Measurements from ENCODE around the gene MFN2. TPM values are rescaled to one million over a fixed set of nuclear protein-coding genes. Genes with fewer than 3 reads are reported as not detected.

MFN2 gene
- total and polyA plus RNA-seq, 4 donors, result 17.2 to 87.8 (median 43.2) TPM

DNA sequence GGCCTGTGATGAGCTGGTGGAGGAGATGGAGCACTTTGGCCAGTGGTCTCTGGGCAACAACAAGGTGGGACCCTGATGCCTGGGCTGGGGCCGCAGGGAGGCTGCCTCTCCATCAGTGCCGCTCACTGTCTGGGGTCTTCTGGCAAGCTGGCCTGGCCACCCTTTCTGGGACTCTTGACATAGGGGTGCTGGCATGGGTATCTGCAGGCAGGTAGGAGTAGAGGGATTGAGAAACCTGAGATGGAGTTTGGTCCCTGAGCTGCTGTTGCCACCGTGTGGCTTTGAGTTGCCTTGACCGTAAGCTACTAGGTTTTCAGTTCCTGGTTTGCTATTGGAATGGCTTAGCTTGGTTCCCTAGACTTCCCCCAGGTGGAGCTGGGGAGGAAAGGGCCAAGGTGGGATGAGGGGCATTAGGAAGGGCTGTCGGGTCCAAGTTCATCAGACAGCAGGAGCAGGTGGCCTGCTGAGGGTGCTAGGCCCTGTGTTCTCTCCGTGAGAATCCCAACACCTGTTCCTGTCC lies 13.2 kb upstream of the MFN2 start:
- H3K9me3 ChIP-seq (ENCODE audit: control insufficient read depth in 4 of 4, low read length in 3 of 4), result no peaks in the 10 kb centered on the region
- no peak overlapping the region for H3K4me3 ChIP-seq (ENCODE audit: low read depth in 1 of 3, low read length in 3 of 3)
- DNase-seq (ENCODE audit: low spot score), result no peak
- no peak overlapping the region for H3K27ac ChIP-seq (ENCODE audit: low read depth in 1 of 2, low read length in 2 of 2)
- no peaks in the 10 kb centered on the region for H3K4me1 ChIP-seq (ENCODE audit: control insufficient read depth in 4 of 4, insufficient read depth in 4 of 4, low read length in 3 of 4)
- TF ChIP-seq SP1 (IDR thresholded peaks at IDR 0.05), result peak; percentile 16
- TF ChIP-seq HNF4G (IDR thresholded peaks at IDR 0.05), result peak; percentile 55
- peak; percentile 95 to 98 for TF ChIP-seq RAD21 (IDR thresholded peaks at IDR 0.05)
- TF ChIP-seq, protein P1, sequence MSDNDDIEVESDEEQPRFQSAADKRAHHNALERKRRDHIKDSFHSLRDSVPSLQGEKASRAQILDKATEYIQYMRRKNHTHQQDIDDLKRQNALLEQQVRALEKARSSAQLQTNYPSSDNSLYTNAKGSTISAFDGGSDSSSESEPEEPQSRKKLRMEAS (IDR thresholded peaks at IDR 0.05), result no peak
- TF ChIP-seq JUND (IDR thresholded peaks at IDR 0.05), result no peak
- no peak for TF ChIP-seq FOXA1 (IDR thresholded peaks at IDR 0.05)
- TF ChIP-seq HNF4A (conservative IDR thresholded peaks at IDR 0.05), result peak; percentile 45 to 69
- TF ChIP-seq, protein P2, sequence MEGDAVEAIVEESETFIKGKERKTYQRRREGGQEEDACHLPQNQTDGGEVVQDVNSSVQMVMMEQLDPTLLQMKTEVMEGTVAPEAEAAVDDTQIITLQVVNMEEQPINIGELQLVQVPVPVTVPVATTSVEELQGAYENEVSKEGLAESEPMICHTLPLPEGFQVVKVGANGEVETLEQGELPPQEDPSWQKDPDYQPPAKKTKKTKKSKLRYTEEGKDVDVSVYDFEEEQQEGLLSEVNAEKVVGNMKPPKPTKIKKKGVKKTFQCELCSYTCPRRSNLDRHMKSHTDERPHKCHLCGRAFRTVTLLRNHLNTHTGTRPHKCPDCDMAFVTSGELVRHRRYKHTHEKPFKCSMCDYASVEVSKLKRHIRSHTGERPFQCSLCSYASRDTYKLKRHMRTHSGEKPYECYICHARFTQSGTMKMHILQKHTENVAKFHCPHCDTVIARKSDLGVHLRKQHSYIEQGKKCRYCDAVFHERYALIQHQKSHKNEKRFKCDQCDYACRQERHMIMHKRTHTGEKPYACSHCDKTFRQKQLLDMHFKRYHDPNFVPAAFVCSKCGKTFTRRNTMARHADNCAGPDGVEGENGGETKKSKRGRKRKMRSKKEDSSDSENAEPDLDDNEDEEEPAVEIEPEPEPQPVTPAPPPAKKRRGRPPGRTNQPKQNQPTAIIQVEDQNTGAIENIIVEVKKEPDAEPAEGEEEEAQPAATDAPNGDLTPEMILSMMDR (IDR thresholded peaks at IDR 0.05; ENCODE audit: low read depth, low read length, missing input control), result peak; percentile 76
- TF ChIP-seq, protein P3, sequence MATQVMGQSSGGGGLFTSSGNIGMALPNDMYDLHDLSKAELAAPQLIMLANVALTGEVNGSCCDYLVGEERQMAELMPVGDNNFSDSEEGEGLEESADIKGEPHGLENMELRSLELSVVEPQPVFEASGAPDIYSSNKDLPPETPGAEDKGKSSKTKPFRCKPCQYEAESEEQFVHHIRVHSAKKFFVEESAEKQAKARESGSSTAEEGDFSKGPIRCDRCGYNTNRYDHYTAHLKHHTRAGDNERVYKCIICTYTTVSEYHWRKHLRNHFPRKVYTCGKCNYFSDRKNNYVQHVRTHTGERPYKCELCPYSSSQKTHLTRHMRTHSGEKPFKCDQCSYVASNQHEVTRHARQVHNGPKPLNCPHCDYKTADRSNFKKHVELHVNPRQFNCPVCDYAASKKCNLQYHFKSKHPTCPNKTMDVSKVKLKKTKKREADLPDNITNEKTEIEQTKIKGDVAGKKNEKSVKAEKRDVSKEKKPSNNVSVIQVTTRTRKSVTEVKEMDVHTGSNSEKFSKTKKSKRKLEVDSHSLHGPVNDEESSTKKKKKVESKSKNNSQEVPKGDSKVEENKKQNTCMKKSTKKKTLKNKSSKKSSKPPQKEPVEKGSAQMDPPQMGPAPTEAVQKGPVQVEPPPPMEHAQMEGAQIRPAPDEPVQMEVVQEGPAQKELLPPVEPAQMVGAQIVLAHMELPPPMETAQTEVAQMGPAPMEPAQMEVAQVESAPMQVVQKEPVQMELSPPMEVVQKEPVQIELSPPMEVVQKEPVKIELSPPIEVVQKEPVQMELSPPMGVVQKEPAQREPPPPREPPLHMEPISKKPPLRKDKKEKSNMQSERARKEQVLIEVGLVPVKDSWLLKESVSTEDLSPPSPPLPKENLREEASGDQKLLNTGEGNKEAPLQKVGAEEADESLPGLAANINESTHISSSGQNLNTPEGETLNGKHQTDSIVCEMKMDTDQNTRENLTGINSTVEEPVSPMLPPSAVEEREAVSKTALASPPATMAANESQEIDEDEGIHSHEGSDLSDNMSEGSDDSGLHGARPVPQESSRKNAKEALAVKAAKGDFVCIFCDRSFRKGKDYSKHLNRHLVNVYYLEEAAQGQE (IDR thresholded peaks at IDR 0.05), result no peak
- peak in 1 of 2 donors; percentile 56 for TF ChIP-seq RXRA (IDR thresholded peaks at IDR 0.05)
- H3K9ac ChIP-seq (ENCODE audit: low read depth in 1 of 2, low read length in 2 of 2), result no peak overlapping the region
- WGBS, result 36% methylated on average over 6 of the region's 6 CpGs
- H3K27me3 ChIP-seq (ENCODE audit: control insufficient read depth in 4 of 4, insufficient read depth in 4 of 4, low read length in 3 of 4), result no peaks in the 10 kb centered on the region
- peaks cover 8 to 40% (median 24%) of the 10 kb centered on the region in 4 donors for H3K36me3 ChIP-seq (ENCODE audit: control insufficient read depth in 4 of 4, insufficient read depth in 3 of 4, low read depth in 1 of 4, low read length in 3 of 4)

DNA sequence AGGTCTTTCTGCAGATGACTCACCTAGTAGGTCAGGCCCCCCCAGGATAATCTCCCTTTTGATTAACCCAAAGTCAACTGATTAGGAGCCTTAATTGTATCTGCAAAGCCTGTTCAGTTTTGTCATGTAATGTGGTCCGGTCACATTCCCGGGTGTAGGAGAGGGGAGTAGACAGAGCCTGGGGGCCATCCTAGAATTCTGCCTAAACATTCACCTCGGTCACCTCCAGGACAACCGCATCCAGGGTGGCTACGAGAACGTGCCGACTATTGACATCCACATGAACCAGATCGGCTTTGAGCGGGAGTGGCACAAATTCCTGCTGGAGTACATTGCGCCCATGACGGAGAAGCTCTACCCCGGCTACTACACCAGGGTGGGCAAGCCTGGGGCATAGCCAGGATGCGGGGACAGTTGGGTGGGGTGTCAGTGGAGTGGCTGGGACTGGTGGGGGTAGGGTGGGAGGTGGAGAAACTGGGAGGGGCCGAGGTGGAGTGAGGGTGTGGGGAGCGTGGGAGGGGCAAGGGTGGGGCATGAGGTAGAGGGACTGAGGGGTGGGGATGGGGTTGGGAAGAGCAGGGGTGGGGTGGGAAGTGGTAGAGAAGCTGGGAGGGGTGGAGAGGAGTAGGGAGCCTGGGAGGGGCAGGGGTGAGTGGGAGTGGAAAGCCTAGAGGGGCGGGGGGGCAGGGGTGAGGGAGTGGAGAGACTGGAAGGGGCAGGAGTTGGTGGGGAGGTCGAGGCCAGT lies 9.6 kb upstream of the MFN2 start:
- Histone ChIP-seq H3K27ac (ENCODE audit: low read depth in 1 of 2, low read length in 2 of 2) (no peak overlapping the region), H3K9ac (ENCODE audit: low read depth in 1 of 2, low read length in 2 of 2) (no peak overlapping the region), H3K4me3 (ENCODE audit: low read depth in 1 of 3, low read length in 3 of 3) (no peak overlapping the region), H3K9me3 (ENCODE audit: control insufficient read depth in 4 of 4, low read length in 3 of 4) (no peaks in the 10 kb centered on the region), H3K36me3 (ENCODE audit: control insufficient read depth in 4 of 4, insufficient read depth in 3 of 4, low read depth in 1 of 4, low read length in 3 of 4) (peaks cover 10 to 37% (median 22%) of the 10 kb centered on the region in 4 donors), H3K27me3 (ENCODE audit: control insufficient read depth in 4 of 4, insufficient read depth in 4 of 4, low read length in 3 of 4) (no peaks in the 10 kb centered on the region), H3K4me1 (ENCODE audit: control insufficient read depth in 4 of 4, insufficient read depth in 4 of 4, low read length in 3 of 4) (no peaks in the 10 kb centered on the region)
- TF ChIP-seq HNF4A (conservative IDR thresholded peaks at IDR 0.05) (no peak), TAF1 (conservative IDR thresholded peaks at IDR 0.05) (no peak), HNF4G (IDR thresholded peaks at IDR 0.05) (no peak), FOXA2 (IDR thresholded peaks at IDR 0.05) (no peak), RAD21 (IDR thresholded peaks at IDR 0.05) (no peak), SP1 (IDR thresholded peaks at IDR 0.05) (no peak), GABPA (IDR thresholded peaks at IDR 0.05 in 1 of 2, conservative IDR thresholded peaks at IDR 0.05 in 1 of 2) (no peak)
- TF ChIP-seq, protein P1 (IDR thresholded peaks at IDR 0.05), result no peak
- TF ChIP-seq, protein P2 (IDR thresholded peaks at IDR 0.05; ENCODE audit: low read depth, low read length, missing input control), result no peak
- TF ChIP-seq, protein P4, sequence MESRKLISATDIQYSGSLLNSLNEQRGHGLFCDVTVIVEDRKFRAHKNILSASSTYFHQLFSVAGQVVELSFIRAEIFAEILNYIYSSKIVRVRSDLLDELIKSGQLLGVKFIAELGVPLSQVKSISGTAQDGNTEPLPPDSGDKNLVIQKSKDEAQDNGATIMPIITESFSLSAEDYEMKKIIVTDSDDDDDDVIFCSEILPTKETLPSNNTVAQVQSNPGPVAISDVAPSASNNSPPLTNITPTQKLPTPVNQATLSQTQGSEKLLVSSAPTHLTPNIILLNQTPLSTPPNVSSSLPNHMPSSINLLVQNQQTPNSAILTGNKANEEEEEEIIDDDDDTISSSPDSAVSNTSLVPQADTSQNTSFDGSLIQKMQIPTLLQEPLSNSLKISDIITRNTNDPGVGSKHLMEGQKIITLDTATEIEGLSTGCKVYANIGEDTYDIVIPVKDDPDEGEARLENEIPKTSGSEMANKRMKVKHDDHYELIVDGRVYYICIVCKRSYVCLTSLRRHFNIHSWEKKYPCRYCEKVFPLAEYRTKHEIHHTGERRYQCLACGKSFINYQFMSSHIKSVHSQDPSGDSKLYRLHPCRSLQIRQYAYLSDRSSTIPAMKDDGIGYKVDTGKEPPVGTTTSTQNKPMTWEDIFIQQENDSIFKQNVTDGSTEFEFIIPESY (IDR thresholded peaks at IDR 0.05), result no peak
- TF ChIP-seq, protein P5, sequence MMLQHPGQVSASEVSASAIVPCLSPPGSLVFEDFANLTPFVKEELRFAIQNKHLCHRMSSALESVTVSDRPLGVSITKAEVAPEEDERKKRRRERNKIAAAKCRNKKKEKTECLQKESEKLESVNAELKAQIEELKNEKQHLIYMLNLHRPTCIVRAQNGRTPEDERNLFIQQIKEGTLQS (IDR thresholded peaks at IDR 0.05), result no peak
- TF ChIP-seq, protein P3 (IDR thresholded peaks at IDR 0.05), result no peak
- WGBS, result 91% methylated on average over 17 of the region's 17 CpGs
- no peak for DNase-seq (ENCODE audit: low spot score)

All from liver (tissue), 9 donors.